Activated CD4-positive, alpha-beta T cell treated with anti-CD3 and anti-CD28 coated beads, Interleukin-10, Interleukin-2, amounts not matched to agents 100 ng/mL and 50 ng/mL, durations not matched to agents 16 hours and 8 hours (primary cell): Measurements from ENCODE around the gene NT5C3A.

Source experiments
- DNase-seq: peaks from one replicate; pipeline ENCODE4 v3.0.0-alpha.2; 2020

Gene NT5C3A

DNA sequence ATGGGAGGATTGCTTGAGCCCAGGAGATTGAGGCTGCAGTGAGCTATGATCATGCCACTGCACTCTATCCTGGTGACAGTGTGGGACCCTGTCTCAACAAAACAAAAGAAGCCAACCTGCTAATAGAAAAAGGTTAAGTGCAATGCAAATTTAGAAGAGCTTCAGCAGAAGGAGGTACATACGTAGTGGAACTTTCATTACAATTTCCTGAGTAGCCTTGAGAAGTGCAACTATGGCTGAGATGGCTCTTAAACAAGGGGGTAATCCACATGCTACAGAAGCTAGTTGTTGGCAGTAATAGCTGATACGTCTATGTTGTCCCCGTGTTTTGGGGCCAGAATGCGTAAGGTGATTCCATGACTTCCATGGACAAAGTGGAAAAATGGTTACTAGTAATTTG is 10.7 kb upstream of the NT5C3A start:
- DNase-seq: no peak

- DNase-seq: no peak
Measured at GRCh38 chr7:33072471-33072870, 9.9 kb upstream of the NT5C3A start.

GRCh38 chr7:33070831-33071230 is 8.3 kb upstream of the NT5C3A start:
- no peak for DNase-seq

- no peak for DNase-seq
Measured at GRCh38 chr7:33070277-33070676, 7.7 kb upstream of the NT5C3A start.

DNA sequence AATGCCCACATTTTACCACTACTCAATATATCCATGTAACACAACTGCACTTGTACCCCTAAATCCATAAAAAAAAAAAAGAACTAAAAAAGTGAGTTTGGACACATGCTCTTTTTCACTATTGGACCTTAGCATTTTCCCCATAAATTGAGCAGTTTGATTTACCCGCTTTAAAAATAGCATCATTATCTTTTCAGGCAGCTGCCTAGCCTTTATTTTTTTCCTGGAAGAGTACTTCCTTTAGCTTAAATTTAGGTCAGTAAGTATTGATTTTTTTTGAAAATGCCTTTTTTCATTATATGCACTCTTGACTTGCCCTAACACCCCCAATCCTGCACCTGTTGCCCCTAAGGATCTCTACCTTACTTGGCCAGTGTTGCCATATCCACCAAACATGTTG is 5.3 kb upstream of the NT5C3A start:
- no peak for DNase-seq

DNA sequence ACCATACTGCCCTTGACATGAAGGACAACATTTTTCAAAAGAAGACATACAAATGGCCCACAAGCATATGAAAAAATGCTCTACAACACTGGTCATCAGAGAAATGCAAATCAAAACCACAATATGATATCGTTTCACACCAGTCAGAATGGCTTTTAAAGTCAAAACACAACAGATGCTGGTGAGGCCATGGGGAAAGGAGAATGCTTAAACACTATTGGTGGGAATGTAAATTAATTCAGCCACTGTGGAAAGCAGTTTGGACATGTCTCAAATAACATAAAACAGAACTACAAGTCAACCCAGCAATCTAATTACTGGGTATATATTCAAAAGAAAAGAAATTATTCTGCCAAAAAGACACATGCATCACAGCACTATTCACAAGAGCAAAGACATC is 4.2 kb upstream of the NT5C3A start:
- DNase-seq: no peak

- no peak for DNase-seq
Measured at GRCh38 chr7:33065981-33066380, 3.4 kb upstream of the NT5C3A start.

DNA sequence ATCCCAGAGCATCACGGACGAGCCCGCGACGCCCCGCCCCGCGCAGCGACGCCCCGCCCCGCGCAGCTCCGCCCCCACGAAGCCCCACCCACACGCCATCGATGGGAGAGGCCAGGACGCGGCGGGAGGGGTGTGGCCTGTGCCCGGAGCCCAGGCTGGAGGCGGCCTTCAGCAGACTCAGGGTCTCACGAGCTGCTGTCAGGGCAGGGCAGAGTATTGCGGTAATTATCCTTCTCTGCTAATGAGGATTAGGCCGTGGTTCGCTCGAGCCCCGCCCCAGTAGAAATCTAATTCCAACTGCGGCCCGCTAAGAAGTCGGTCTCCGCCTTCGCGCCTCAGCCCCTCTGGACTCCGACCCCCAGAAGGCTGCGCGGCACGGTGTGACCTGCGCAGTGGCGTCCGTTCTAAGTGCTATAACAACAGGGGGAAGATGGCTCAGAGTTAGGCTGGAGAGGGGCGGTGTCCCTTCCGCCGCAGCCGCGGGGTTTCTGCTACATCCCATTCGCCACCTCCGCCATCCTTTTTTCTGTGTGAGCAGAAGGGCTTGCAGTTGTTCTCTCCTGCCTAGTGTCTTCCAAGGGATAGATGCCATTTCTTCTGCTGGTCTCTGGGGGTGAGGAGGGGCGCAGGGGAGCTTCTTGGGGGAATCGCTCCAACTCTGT is 337 bp upstream of the NT5C3A start:
- DNase-seq: peak; percentile 94

GRCh38 chr7:33061282-33061937 is 1.2 kb downstream of the NT5C3A start:
- DNase-seq: no peak

DNA sequence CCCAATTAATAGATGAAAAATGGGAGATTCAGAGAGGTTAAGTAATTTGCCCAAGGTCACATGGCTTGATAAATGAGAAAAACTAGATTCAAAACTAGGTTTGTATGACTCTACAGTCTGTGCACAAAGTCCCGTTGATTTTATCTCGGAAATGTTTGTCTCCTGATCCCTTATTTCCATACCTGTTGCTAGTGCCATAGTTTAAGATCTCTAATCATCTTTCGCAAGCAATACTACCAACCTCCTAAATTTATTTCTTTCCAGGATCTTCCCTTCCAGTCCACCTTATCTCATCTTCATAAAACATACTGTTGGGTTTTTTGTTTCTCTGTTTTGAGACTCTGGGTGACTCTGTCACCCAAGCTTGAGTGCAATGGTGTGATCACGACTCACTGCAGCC is 2.9 kb downstream of the NT5C3A start:
- no peak for DNase-seq

DNA sequence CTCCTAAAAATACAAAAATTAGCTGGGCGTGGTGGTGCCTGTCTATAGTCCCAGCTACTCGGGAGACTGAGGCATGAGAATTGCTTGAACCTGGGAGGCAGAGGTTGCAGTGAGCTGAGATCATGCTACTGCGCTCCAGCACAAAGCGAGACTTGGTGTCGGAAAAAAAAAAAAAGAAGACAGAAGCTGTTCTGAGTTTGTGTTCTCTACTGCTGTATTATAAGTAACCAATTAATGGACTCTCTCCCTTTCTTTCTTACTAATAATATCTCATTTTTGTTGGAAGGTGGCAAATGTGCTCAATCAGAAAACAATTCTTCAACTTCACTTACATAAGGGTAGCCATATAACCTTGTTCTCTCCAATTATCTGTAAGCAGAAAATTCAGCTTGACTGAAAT is 7.4 kb downstream of the NT5C3A start:
- DNase-seq: no peak

DNA sequence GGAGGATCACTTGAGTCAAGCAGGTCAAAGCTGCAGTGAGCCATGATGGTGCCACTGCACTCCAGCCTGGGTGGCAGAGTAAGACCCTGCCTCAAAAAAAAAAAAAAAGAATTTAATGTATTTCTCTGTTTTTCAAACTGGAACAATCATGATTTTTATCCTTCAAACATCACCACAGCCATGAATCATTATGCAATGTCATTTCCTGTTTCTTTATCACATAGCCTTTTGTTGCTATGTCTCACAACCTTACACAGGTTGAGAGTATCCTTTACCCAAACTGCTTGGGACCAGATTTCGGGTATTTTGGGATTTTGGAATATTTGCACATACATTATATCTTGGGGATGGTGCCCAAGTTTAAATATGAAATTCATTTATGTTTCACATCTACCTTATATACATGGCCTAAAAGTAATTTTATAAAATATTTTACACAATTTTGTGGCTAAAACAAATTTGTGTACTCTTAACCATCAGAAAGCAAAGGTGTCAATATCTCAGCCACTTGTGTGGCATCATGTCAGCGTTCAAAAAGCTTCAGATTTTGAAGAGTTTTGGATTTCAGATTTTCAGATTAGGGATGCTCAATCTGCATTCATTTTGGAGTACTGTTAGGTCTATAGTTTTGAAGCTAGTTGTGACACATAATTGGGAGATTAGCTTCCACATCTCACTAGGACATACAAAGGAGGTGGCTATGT is 8.2 kb downstream of the NT5C3A start:
- DNase-seq: peak; percentile 47

GRCh38 chr7:33053721-33054120 is 8.9 kb downstream of the NT5C3A start:
- DNase-seq: no peak

DNA sequence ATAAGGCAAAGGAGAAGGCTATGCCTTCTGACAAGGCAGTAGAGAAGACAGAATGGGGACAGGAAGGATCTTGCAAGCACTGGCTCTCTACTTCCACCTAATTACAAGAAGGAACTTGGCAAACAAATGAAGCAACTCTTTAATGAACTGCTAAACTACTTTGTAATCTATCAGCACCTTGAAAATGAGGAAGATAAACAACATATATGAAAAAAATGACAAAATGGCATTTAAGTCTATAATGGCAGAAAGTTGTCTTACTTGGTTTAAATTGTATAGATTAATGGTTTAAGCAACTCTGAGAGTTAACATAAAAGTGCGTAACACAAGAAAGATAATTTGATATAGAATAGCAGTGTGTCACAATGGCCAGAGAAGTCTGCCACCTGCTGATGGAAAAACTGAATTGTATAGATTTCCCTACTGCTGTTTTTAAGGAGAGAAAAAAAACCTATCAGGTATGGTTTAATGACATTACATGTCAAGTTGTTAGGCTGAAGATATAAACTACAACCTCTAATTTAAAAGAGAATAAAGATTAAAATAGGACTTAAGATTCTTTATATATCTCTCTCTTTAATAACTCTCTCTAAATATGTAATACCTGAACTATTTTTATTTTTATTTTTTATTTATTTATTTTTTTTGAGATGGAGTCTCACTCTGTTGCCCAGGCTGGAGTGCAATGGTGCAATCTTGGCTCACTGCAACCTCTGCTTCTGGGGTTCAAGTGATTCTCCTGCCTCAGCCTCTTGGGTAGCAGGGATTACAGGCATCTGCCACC is 11.8 kb downstream of the NT5C3A start:
- DNase-seq: peak; percentile 38

GRCh38 chr7:33048704-33049103 is 13.9 kb downstream of the NT5C3A start:
- DNase-seq: no peak

- no peak for DNase-seq
Measured at GRCh38 chr7:33048257-33048656, 14.3 kb downstream of the NT5C3A start.

DNA sequence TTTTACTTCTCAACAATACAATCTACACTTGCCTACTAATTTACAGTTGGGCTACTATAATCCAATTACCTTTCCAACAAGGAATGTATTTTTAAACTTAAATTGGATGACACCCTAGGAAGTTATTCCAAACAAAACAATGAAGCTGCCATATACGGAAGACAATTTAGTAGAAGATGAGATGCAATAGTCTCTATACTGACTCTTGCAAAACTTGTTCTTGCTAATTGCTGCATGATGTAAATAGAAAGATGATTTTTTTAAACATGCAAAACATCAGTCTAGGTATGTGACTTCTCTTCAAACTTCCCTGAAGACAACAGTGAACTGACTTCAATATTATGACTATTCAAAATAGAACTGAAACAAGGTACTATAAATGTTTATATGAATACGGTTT is 17.6 kb downstream of the NT5C3A start:
- no peak for DNase-seq

GRCh38 chr7:33044401-33044718 is 18.2 kb downstream of the NT5C3A start:
- no peak for DNase-seq

DNA sequence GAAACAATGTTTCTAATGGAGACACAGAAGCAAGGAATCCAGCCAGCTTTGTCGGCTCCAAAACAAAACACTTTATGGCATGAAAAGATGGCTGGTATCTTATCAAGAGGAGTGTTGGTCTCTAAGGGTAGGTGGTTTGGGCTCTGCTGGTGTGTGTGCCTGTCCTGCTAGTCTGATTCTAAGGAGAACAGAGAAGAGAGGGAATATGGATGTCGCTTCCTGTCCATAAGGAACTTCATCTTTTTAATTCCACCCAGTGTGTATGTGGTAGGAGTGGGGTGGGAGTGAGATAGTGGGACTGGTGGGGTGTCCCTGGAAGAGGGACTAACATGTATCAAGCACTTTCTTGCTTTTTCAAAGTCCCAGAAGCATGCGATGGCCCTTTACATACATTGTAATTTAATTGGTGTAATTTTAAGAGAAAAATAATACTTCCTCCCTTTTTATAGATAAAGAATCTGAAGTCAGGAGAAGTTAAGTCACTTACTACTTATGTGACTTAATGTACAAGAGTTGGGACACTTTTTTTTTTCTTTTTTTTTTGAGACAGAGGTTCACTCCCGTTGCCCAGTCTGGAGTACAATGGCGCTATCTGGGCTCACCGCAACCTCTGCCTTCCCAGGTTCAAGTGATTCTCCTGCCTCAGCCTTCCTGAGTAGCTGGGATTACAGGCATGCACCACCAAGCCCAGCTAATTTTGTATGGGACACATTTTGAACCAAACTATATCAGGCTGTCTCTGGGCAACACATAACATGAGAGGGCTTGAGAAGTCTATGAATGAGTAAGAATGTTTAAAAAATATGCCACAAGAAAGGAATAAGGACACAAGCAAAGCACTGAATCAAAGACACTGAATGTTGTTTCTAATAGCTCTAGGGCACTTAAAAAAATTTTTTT is 18.8 kb downstream of the NT5C3A start:
- peak; percentile 11 for DNase-seq

DNA sequence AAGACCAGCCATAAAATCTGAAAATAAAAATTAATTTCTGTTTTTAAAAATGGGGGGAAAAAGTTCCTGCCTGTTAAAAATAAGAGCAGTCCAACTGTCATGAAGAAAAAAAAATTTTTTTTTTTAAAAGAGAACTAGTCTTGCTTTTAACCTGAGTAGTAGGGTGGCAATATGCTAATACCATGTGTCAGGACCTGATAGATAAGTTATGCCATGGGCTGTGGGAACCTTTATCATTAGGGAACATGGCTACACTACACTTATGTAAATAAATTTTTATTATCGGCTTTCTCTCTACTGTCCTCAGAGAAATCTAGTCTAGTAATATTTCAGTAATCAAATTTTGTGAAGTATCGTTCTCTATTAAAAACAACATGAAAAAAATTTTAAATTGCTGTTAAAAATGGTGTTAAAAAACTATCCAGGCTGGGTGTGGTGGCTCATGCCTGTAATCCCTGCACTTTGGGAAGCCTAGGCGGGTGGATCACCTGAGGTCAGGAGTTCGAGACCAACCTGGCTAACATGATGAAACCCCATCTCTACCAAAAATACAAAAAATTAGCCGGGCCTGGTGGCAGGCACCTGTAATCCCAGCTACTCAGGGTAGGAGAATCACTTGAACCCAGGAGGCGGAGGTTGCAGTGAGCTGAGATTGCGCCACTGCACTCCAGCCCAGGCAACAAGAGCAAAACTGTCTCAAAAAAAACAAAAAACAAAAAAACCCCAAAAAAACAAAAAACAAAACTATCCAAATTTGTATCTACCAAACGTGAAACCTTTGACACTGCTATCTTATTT is 20.7 kb downstream of the NT5C3A start:
- no peak for DNase-seq

DNA sequence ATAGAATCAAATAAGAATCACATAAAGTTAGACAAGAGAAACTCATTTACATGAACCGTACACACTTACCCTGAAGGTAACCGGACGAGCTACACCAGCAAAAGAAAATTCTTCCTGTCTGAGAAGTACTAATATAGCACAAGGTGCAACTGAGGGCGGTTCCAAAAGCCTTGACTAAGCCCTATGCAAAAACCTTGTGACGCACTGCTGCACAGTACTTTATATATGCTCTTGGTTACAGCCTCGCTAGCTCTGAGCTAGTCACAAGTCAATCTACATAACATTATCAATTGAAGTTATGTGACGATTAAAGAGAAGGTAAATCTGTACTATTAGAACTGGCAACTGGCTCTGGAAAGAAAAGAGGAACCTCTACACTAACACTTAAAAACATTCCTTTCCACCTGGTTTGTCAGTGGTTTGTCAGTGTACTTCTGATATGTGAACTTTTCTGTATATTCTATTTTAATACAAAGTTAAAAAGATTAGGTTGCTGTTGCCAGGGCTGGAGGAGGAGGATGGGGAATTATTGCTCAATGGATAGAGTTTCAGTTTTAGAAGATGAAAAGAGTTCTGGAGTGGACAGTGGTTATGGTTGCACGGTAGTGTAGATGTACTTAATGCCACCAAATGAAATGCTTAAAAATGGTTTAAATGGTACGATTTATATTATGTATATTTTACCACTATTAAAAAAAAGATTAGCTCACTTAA is 21.6 kb downstream of the NT5C3A start:
- peak; percentile 77 for DNase-seq
